SK-MEL-5 (cell line): ENCODE results near the gene KCNJ15. TPM values are rescaled to one million over a fixed set of nuclear protein-coding genes. Genes with fewer than 3 reads are reported as not detected.

ENCODE experiments used
- DNase-seq: peaks from one replicate; pipeline ENCODE4 v3.0.0-alpha.2; 2016; ENCODE audit warnings: low read depth, low spot score
- in situ Hi-C: cut with HindIII; loops from 2 replicates; pipeline ENCODE4 v1.10.0; 2016; ENCODE audit warnings: low sequenced_read_pairs, high pct_unique_total_duplicates, low pct_unique_long_range_greater_than_20kb
- total RNA-seq: library from RNA; depleted of rRNA; stranded (reverse); fragments of >200 nt; shearing (Covaris generic); gene quantifications from 2 replicates; pipeline ENCODE4 v1.2.3, GENCODE V29; 2014

The KCNJ15 gene
- total RNA-seq, 1 experiment from 2014 or later: not detected

GRCh38 chr21:38286739-38287471 lies 30.1 kb downstream of the KCNJ15 start:
- DNase-seq: no peak
- in situ Hi-C loops: no loop called here

- DNase-seq: no peak
- in situ Hi-C loops: no loop called here
Measured at GRCh38 chr21:38287476-38287875, 30.7 kb downstream of the KCNJ15 start.

GRCh38 chr21:38289705-38290485 lies 33.1 kb downstream of the KCNJ15 start:
- in situ Hi-C loops: no loop called here
- no peak for DNase-seq

DNA sequence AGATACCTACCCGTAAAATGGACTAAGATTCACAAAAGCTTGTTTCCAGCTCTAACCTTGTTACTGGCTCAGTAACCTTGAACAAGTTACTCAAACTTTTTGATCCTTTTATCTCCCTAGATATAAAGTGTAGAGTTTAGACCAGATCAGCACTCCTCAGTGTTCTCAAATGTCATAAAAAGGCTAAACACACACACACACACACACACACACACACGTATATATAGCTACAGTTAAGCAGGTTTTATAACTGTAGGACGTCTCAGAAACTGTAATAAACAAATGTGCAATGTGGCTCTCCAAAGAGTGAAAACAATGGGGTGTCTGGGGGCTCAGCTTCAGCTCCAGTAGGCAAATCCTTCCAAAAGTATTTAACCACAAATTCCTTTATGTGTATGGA lies 34.0 kb downstream of the KCNJ15 start:
- DNase-seq: no peak
- in situ Hi-C loops: no loop called here

GRCh38 chr21:38291874-38292273 lies 35.1 kb downstream of the KCNJ15 start:
- in situ Hi-C loops: no loop called here
- DNase-seq: no peak

DNA sequence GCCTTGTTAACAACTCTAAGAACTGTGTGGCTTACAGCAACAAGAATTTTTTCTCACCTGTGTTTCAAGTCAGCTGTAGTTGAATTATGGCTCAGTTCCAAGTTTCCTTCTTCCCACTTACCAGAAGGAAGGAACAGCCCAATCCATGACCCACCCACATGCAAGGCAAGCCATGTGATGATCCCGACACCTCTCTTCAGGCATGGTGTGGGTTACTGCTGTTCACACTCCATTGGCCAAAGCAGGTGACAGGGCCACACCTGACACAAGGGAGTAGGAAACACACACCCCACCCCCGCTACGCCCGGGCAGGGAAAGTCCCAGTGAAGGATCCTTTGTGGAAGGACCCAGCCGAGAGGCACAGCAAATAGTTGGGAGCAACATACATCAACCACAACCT lies 36.3 kb downstream of the KCNJ15 start:
- no peak for DNase-seq
- in situ Hi-C loops: no loop called here

GRCh38 chr21:38293765-38294164 lies 37.0 kb downstream of the KCNJ15 start:
- no peak for DNase-seq
- in situ Hi-C loops: no loop called here

DNA sequence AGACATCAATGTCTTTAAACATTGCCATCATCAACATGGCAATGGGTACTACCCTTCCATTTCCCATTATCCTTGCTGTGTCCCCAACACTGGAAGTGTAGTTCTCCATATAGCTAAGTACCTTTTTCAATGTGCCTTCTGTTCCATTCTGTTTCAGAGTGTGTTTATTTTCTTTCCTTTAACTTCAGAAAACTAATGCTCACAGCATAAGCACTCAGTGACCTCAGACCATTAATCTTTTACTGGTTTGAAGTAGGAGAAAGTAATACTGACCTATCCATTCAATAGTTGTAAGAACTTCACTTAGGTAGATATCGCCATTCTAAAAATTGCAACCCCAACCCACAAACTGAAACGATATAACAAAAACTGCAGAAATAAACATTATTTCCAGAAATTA lies 37.8 kb downstream of the KCNJ15 start:
- in situ Hi-C loops: no loop called here

DNA sequence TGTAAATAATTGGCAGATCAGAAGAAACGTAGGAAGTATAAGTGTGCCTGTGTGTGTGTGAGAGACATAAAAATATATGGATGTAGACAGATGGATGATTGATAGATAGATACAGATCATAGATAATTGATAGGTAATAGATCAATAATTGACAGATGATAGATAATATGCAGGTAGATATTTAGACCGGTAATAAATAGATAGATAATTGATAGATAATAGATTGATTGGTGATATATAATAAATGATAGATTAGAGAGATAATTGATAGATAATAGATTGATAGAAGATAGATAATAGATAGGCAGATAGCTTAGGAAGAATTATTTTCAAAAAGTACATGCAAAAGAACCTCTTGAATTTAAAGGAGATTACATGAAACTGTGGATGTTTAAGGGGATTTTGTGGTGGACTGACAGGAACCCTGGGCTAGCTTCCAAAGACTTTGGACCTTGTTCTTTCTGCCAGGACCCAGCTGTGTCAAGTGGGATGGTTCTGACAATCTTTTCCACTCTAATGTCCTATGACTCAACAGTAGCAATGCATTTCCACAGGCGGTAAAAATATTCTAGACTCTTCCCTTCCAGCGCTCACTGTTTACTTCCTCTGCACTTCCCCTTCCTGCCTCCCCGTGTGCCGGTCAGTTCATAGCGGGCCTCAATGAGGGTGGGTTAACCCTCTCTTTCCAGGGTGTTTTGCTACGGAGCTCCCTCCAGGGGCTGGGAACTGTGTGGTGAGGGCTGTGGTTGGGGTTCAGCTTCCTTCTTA lies 39.4 kb downstream of the KCNJ15 start:
- in situ Hi-C loops: no loop called here
- DNase-seq: no peak

More for the DNA sequence above, 37.8 kb downstream of the KCNJ15 start:
- DNase-seq: no peak

DNA sequence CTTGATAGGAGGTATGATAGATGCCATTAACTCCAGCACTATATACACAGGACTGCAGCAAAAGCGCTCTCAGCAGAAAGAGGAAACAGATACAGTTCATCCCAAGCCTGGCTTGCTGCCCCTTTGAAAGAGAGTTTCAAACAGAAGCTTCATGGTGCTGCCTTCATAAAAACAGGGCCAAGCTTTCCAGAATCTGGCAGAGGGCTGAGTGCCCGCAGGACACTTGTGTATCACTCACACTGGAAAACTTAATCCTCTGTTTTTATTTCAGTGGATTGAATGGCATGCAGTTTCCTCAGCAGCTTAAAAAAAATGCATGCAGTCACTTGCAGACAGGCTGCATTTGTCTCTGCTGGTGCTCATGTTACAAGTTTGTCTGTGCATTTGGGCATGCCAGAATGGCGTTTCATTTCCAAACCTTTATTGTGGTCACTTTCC lies 40.4 kb downstream of the KCNJ15 start:
- DNase-seq: no peak
- in situ Hi-C loops: no loop called here

GRCh38 chr21:38297871-38298270 lies 41.1 kb downstream of the KCNJ15 start:
- no peak for DNase-seq
- in situ Hi-C loops: no loop called here

- no peak for DNase-seq
- in situ Hi-C loops: no loop called here
Measured at GRCh38 chr21:38298832-38299231, 42.0 kb downstream of the KCNJ15 start.

GRCh38 chr21:38299671-38300070 lies 42.9 kb downstream of the KCNJ15 start:
- in situ Hi-C loops: no loop called here
- DNase-seq: no peak

DNA sequence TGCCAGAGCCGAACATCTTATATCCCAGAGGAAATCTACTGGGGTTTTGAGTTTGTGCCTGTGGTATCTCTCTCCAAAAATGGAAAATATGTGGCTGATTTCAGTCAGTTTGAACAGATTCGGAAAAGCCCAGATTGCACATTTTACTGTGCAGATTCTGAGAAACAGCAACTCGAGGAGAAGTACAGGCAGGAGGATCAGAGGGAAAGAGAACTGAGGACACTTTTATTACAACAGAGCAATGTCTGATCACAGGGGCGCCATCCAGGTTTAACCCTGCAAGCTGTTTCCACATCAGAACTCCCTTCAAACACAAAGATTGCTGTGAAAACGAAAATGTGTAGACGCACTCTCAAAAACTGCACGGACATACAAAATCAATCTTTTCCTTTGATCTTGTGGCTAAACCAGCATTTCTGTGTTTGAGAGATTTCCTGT lies 43.4 kb downstream of the KCNJ15 start:
- in situ Hi-C loops: no loop called here
- DNase-seq: no peak

DNA sequence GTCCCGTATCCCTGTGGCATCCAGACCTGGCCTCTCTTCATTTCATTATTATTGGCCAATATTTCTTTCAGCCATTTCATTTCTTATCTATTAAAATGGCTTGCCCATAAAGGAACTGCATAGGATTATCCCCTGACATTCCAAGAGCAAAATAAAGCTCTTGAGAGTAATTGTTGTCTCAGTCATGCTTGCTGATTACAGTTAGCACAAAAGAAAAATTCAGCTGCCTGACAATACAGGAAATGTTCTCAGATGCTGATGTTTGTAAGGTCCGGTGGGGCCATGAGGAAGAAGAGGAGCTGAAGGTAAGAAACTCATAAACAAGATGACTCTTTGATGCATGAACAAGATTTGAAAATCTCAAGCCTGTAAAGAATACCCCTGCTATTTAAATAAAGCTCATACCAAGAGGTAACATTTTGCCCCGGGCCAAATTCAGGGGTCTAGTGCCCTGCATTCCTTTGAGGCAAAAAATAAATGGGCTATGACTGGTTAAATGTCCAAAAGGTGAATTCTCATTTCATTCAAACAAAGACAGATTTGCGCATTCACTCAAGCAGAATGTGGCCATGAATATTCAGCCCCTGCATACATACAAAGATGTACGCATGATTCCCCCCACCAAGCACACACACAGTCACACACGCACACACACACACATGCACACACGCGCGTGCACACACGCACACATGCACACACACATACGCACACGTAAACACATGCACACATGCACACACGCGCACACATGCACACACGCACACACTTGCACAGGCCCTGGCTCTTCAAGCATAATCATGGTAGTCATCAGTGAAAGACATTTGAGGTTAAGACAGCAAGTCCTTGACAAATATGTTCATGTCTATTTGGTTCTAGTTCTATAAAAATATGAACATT lies 44.8 kb downstream of the KCNJ15 start:
- in situ Hi-C loops: no loop called here
- DNase-seq: no peak

DNA sequence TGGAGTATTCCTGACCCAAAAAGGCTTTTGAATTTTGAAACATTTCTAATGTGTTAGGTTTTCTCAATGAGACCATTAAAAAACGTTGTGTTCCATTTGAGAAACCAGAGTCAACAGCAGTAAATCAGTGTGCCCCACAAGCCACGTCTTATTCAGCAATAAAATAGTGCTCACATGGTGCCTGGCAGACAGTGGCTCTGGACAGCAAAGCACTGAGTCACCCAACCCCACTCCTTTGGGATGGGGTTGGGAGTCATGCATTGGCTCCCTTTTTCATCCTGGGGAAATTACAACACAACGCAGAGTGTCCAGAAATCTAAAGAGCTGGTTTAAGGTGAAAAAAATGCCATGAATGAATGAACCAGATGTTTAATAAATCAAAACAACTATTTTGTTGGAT lies 46.5 kb downstream of the KCNJ15 start:
- in situ Hi-C loops: no loop called here

GRCh38 chr21:38306433-38307141 lies 49.8 kb downstream of the KCNJ15 start:
- in situ Hi-C loops: no loop called here
- no peak for DNase-seq

More for the DNA sequence above, 46.5 kb downstream of the KCNJ15 start:
- no peak for DNase-seq
